GM21447 (cell line): ENCODE results near the gene GREM2.

Experiments used
- ATAC-seq: cut with Tn5 transposase; IDR thresholded peaks from one replicate; pipeline ENCODE4 v1.9.1; 2021; ENCODE audit not compliant: unreplicated experiment

The GREM2 gene

DNA sequence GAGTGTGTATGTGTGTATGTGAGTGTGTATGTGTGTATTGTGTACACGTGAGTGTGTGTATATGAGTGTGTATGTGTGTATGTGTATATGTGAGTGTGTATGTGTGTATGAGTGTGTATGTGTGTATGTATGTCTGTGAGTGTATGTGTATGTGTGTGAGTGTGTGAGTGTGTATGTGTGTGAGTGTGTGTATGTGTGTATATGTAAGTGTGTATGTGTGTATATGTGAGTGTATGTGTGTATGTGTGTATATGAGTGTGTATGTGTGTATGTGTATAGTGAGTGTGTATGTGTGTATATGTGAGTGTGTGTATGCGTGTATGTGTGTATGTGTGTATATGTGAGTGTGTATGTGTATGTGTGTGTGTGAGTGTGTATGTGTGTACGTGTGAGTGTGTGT is 49.2 kb downstream of the GREM2 start:
- ATAC-seq = no peak

DNA sequence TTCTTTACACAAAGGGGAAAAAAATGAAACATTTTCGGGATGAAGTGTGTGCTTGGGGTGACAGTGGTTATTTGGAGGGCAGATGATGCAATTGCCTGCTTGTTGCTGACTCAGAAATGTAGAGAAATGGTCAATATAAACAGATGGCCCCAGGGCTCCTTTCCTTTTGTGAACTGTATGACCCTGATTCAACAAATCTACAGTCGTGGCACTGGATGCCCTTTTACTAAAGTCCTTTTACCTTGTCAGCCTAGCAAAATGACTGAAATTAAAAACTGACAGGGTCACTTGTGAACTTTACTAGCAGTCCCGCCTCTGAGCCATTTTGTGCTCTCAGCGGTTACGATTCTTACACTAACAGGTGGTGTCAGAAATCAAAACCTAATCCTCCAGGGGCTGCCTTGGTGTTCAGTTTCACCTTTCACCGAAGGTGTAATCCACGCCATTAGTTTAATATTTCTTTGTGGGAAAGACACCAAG is 49.8 kb downstream of the GREM2 start:
- no peak for ATAC-seq

DNA sequence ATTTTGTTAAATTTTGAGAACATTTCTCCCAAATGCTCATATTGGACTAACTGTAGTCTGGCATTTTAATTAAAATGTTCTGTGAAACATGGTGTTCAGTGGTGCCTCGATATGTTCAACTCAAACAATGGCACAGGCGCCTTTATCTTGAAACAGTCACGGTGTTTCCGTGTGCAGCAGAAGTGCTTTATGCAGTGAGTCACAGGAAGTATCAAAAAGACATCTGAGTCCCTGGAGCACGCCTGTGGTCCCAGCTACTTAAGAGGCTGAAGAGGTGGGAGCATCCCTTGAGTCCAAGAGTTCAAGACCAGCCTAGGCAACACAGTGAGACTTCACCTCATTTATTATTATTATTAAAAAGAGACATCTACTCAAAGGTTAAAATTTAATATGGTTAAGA is 52.2 kb downstream of the GREM2 start:
- ATAC-seq = no peak

DNA sequence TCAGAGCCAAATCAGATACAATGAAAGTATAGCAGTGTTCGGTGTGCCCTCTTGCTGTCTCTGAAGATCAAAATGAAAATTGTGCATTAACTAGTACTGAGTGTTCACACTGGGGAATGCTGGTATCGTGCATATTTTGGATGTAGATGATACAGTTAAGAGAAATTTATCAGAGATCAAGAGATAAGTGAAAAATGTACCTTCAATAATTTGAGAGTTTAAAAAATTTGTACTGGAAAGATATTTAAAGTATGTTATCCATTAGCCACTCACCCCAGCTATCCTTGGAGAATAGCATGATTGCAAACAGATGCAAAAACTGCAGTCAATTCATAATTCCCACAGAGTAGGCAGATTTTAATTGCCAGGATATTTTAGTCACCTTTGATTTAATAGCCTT is 56.4 kb downstream of the GREM2 start:
- no peak for ATAC-seq

DNA sequence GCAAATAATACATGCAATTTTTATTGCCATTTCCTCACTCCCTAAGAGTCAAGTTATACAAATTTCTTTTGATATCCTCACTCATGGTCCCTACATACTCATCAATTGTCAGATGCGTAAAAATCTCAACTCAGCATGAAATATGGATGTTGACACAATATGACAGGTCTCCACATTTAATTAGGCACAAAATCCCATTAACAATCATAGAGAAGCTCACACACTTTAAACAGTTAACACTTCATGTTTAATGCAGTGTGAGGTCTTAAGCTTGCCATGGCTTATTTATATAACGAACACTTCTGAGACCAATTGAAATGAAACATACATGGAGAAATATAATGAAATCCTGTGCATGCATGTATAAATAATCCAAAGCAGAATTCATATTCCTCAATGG is 58.6 kb downstream of the GREM2 start:
- ATAC-seq = no peak

DNA sequence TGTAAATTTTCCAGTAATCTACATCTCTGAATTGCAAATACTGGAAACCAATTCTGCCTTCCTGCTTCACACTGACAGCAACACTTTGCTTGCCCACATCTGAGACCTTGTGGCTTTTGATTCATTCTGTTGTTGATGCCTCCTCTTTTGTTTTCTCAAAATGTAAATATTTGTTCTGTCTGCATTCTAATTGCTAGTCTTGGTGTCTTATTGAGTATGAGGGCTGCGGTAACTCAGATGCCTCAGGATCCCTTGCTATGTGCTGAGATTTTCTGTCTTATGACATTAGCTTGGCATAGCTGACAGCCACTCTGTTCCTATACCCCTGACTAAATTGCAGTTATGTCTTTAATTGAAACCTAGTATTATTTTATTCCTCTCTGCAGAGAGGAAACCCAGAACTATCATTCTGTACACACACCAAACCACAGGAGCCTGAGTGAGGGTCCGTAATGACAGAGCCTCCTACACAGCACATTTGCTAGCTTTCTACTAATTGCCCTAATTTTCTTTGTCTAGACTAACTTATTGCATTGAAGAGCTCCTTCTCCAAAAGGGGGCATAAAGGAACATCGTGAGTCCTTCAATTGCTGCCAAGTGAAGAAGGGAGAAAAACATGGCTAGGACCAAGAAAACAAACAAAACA is 72.1 kb downstream of the GREM2 start:
- no peak for ATAC-seq

DNA sequence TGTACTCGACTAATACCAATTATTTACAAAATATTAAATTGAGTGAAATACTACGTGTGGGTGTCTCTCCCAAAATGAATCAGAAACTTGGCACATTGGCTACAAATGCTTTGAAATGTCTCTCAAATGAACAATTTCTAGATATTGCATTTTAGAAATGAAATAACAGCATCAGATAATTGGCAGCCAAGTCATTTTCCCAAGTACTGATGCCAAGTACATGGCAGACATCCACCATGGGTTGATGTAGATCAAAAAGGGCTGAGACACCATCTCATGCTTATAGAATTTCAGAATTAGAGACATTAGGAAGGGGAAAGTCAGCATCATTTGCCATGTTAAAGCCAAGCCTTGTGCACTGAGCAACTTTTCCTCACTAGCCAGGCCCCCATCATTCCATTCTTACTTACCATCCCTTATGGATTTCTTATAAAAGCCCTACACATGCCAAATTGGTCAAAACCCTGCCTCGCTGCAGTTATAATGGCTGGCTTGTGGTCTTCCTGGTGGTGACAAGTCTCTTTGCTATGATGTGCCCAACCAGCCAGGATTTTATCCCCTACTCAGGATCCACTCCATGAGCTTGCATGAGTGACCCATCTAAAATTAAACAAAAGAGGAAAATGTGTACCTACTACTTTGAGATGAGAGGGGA is 73.1 kb downstream of the GREM2 start:
- ATAC-seq = no peak

DNA sequence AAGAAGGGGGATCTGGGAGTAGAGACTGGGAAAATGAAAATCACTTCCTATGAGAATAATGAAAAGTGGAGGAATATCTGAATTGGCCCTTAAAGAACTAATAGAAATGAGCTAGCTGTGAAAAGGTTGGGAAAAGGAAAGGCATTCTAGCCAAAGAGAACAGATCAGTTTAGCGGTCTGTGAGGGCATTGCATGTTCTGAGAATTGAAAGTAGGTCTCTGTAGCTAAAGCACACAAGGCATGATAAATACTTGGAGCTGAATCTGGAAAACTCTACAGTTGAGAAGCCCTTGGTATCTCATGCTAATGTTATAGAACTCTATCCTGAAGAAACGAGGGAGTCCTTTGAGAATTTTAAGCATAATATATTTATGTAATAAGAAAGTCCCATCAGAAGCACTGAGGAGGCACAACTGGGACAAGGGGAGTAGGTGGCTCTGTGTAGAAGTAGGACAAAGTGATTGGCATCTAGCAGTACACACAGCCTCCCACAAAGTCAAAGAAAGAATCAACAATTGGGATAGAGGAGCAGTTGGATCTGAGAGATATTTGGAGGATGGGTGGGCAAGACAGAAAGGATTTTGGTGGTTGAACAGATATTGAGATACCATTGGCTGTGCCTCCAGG is 78.7 kb downstream of the GREM2 start:
- no peak for ATAC-seq

DNA sequence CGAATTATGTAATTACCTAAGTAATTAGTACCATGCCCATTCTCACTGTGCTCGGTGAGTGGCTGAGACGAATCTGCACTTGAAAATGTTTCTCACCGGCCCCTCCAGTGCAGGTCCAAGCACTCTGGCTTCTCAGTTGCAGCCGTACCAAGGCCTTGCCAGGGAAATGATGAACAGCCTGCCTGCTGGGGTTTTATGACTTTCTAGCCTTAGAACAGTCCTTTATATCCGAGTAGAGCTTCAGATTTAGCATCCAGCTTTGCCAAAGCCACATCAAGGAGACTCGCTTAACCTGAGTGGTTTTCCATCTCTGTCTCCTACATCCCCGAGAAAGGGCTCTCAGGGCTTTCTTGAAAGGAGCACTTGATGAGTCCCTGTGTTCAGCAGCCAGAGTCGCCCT is 83.4 kb downstream of the GREM2 start:
- ATAC-seq = no peak

DNA sequence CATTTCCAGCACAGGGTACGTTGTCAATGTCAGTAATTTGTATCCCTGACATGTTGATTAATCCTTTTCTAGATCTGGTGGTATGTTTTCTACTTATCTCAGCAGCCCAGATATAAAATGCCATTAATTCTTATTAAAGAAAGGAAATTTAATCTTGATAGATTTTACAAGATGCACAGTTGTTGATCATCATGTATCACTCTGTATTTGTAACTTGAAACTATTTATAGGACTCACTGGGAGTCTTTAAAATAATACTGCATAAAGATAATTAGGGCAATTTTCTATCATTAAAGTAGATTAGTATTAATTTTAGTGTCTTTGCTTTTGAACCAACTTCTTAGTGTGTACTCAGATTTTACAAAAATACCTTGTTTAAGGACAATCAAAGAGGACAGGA is 84.9 kb downstream of the GREM2 start:
- ATAC-seq = no peak

DNA sequence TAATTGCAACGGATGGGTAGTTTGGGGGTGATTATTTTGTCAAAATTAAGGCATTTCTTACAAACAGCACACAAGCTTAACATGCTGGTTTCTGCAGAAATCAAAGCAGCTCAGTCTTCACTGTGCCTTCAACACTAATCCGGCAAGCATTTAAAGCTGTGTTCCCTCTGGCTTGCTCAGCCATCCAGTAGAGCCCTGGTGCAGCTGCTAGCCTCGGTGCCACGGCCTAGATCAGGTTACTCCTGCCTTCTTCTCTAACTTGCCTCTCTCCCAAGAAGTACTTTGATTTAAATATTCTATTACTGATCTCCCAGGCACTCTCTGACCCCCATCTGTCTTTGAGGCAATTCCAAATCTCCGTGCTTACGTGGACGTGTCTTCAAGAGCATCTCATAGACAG is 85.6 kb downstream of the GREM2 start:
- ATAC-seq = no peak

DNA sequence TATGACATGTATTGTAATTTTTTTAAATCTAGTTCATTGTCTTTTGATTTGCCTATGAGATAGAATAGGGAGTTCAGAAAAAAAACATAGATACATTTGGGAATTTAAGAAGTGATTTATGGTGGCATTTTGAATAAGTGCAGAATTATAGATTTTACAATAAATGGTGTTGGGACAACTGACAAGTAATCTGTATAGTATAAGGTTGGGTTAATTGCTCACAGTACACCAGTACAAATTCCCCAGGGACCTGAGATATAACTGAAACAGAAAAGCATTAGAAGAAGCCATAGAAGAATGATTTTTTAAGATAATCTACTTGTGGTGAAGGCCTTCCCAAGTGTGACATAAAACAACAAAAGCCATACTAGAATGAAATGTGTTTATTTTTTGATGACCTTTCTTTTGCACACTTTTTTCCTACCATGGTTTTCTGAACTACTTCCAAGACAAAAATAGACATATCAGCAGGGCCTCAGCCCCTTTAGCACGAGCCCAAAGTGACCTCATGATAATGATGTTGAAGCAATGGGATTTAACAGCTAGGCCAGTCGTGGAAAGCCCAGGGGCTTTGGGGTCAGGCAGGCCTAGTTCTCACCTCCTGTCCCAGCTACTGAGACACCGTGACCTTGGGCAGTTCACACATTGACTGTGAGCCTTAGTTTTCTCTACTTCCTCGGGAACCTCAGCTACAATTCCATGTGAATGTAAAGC is 87.4 kb downstream of the GREM2 start:
- no peak for ATAC-seq

DNA sequence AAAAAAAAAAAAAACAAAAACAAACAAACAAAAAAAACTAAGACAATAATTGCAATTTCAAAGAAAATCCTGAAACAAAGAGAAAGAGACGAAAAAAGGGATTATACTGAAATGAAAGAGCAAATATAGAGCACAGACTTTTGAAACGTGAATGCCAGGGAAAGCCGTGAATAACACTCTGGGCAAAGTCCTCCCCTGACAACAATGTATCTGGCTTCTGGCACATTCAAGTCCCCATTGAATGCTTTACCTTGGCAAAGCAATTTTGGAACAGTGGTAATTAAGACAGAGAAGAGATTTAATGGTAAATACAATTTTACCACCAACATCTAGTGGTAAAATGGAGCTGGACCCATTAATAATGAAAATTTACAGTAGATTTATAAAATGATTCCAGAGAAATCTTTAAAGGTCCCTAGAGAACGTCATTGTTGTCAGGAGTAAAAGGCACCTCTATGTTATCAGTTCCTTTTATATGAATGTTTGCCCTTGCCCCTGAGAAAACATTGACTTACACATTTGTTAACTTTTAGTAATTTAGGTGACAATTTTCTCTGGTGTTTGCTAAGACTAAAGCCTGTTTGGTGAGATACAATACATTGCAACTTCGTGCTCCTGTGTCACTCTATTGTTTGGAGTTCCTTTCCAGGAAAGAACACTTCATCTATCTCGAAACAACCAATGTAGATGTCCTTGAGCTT is 89.7 kb downstream of the GREM2 start:
- ATAC-seq = no peak

DNA sequence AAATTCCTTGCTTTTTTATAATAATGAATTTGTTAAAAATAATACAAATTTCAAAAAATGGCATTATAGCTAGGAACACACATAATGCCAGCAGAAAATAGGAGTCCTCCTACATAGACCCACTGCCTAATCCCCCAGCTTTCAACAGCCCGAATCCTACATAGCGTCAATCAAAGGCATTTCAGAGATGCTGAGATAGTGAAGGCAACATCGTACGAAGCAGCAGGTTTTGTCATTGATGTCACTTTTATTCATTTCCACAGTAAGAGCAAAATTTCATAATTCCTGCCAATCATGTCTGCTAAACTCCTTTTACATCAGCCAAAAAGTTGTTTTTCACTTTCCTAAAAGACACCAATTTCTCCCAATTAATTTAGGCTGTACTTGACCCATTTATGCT is 94.1 kb downstream of the GREM2 start:
- ATAC-seq = no peak

DNA sequence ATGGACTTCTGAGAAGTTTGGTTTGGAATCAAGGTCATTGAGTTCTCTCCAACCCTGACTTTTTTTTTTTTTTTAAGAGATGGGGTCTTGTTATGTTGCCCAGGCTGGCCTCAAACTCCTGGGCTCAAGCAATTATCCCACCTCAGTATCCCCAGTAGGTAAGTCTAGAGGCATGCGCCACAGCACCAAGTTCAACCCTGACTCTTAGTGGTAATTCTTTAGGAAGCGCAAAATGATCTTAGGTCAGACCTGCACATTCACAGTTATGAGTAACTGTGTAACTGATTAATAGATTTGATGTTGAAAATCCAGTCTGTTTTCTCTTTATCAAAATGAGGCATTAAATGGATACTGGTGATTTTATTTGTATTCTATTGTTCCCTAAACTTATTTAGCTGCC is 95.9 kb downstream of the GREM2 start:
- no peak for ATAC-seq

DNA sequence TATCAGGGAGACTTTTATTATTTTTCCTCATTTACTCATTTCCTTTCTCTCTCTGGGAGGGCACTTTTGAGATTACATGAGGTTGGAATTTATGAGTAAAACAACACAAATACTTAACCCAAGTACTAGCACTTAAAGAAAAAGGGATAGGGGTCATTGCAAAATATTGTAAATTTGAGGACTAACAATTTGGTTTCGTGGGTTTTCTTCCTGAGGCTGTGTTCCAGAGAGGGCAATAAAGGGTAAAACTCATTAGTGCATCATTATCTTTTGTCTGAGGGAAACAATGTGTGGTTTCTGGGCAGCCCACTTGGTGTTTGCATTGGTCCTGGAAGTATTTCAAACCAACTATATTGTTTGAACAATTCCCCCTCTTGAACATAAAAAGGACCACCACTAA is 96.5 kb downstream of the GREM2 start:
- ATAC-seq = no peak

DNA sequence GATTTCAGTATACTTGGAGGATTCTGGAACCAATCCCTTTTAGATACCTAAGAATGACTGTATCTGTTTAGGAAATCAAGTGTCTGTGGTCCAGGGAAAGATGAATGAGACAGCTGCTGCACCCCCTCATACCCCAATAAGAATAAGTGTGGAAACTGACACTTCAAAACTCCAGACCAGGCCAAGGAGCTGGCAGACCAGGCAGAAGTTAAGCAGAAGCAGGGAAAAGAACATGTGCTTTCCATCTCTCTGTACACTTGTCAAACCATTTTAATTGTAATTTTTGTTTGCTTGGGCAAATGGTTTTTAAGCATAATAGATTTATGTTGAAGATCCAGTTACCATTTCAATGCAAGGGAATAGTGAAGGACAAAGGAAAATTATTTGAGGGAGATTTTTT is 100.2 kb downstream of the GREM2 start:
- no peak for ATAC-seq

DNA sequence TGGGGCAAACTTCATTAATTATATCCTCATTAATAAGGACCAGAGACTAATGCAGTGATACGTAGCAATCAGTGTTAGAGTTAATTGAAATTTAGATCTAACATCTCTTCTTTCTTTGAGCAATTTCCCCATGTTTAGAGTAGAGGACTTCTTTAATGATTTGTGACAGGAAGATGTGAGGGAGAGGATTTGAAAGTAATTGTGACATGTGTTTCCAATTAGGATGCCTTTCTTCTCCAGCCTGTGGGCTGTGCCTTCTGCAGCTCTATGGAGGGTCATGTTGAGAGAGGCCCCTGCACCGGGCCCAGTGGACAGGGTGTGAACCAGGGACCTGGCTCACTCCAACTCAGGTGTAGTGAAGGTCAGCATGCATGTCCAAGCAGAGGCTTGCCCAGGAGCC is 103.0 kb downstream of the GREM2 start:
- no peak for ATAC-seq

DNA sequence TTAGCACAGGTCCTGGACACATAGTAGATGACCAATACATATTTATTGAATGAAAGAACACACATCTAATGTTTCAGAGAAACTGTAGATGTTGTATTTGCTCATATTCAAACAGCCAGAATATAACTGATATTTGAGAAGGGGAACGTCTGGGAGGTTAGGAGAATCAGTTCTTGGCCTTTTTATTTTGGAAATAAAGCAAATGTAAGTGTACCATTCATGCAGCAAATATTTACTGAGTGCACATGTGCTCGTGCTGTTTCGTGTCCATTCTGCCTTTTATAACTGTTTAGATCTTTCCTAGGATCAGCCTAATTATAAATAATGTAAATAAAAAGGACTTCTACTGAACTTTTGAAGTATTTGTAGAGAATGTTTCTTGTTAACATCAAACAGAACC is 103.8 kb downstream of the GREM2 start:
- ATAC-seq = no peak

DNA sequence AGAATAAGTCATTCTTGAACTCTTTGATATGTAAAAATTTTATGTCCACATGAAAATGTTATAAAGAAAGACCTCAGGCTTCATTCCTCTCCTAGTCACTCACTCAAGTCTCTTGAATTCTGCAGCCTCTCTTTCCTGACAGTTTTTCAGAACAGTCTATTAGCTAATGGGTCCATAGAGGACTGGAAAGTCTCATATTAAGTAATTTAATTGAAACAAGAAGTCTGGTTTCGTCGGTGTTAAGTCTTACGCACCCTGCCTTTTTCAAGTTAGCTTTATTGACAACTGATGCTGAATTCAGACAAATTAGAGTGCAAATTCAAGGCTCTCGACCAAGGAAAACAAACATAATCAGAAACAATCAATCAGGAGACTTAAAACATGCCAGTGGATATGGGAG is 105.8 kb downstream of the GREM2 start:
- no peak for ATAC-seq

DNA sequence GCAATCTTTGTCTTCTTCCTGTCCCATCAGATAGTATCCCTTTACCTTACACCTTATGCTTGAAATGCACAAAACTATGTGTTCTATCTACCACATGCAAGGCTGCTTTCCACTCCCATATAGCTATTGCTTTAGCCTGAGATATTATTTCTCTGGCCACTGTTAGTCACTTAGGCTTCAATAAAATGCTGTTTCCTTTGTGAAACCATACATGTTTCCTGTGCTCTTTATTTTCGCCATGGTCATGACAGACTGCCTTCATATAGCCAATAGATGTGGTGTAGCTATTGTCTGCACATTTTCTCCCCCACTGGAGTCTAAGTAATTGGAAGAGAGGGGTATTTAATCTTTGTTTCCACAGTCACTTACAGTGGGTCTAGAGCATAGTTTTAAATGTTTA is 108.4 kb downstream of the GREM2 start:
- no peak for ATAC-seq
